Hypothalamus (tissue), 51 donors: ENCODE measurements around the gene UBA52.
"Not testable (repeated sequence)": the region's sequence is repeated elsewhere in the genome, so short reads cannot be mapped to it uniquely, and the experiment has no call there.

ENCODE experiments used
- DNase-seq, 51 donors: peaks; one replicate each; lab custom pipeline; 2025; lab: John Stamatoyannopoulos, UW

The UBA52 gene

DNA sequence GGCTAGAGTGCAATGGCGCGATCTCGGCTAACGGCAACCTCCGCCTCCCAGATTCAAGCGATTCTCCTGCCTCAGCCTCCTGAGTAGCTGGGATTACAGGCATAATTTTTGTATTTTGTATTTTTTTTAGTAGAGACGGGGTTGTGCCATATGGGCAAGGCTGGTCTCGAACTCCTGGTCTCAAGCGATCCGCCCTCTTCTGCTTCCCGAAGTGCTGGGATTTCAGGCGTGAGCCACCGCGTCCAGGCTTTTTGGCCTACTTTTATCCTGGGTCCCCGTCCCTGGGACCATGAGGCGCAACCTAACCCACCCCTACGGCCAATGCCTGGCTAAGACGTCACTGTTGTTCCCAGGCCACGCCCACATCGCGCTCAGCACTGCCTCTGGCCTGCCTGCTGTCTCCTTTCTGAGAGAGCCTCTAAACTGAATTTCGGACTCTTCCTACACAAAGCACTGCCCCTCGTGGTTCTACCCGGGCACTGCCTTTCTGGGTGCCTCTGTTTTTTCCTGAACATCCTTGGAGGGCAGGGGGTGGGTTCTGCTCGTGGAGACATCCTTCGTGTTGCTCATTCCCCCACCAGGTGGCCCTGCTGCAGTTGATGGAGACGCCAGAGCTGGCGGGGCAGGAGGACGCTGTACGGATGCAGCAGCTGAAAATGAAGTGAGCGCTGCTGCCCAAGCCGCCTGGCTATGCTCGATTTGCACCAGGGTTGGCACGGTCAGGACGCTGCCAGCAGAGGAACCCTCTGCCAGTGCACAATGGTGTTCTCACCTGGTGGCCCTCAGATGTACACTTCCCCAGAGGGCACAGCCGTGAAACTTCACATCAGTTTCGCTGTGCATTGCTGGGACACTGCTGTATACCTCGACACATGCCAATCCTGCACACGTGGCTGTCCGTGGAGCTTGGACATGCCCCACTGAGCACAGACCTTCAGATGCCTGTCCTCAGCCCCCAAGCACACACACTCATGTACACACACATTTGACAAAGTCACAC, 18.9 kb downstream of the UBA52 start:
- DNase-seq = peak in 48 of 51 donors; percentile 13 to 89 (median 68)

DNA sequence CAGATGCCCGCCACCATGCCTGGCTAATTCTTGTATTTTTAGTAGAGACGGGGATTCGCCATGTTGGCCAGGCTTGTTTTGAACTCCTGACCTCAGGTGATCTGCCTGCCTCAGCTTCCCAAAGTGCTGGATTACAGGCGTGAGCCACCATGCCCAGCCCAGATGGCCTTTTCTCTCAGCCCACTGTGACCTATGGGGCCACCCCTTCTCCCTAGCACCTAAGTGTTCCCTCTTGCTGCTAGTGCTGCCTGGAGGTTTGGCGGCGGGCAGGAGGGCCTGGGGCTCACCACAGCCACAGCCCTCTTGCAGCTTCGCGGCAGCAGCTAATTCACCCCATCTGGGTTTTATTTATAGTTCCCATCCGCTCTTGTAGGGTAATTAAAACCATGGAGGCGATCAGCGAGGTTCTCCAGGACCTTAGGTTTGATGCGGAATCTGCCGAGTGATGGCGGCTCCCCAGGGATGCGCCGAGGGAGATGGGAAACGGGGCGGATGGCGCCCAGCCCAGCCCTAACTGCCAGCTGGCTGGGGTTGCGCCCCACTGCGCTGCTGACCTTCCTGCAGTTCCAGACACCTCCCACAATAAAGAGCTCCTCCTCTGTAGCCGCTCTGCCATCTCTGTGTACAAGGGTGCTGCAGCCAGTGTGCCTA, 20.2 kb downstream of the UBA52 start:
- DNase-seq = no peak

DNA sequence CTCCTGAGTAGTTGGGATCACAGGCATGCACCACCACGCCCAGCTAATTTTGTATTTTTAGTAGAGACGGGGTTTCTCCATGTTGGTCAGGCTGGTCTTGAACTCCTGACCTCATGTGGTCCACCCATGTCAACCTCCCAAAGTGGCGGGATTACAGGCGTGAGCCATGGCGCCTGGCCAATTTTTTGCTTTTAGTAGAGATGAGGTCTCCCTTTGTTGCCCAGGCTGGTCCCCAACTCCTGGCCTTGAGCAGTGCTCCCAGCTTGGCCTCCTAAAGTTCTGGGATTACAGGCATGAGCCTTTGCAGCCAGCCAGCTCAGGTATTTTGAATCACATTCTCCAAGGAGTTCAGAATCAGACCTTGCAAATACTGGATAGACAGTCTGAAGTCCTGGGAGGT, 21.1 kb downstream of the UBA52 start:
- DNase-seq = not testable (repeated sequence)

DNA sequence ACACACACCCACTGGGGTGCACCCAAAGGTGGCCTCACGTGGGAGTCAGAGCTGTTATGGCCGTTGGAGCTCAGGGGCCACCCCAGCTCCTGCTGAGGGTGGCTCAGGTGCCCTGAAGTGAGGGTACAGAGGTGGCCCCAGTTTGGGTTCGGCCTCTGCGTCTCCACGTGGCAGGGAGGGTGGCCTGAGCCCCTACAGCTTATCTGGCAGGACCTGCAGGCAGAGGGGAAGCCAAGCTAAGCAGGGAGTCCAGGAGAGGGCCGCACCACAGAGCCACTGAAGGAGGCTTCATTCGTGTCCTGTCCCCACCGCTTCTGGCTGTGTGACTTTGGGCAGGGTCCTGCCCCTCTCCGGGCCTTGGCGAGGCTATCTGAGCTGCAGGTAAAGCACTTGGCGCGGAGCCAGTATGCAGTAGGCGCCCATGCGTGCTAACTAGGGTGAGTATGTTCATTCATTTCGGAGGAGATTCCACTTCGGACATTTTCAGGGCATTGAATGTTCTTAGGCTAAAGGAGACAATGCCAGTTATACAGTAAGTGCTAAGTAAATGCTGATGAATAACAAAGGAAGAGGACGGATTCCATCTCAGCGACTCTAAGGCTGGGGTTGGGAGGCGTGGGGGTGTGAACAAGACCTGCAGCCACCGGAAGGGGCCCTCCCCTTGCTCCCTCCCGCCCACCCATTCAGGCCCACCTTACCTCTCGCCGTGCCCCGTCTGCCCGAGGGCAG, 21.9 kb downstream of the UBA52 start:
- peak in 2 of 51 donors; percentile 5 to 6 for DNase-seq

DNA sequence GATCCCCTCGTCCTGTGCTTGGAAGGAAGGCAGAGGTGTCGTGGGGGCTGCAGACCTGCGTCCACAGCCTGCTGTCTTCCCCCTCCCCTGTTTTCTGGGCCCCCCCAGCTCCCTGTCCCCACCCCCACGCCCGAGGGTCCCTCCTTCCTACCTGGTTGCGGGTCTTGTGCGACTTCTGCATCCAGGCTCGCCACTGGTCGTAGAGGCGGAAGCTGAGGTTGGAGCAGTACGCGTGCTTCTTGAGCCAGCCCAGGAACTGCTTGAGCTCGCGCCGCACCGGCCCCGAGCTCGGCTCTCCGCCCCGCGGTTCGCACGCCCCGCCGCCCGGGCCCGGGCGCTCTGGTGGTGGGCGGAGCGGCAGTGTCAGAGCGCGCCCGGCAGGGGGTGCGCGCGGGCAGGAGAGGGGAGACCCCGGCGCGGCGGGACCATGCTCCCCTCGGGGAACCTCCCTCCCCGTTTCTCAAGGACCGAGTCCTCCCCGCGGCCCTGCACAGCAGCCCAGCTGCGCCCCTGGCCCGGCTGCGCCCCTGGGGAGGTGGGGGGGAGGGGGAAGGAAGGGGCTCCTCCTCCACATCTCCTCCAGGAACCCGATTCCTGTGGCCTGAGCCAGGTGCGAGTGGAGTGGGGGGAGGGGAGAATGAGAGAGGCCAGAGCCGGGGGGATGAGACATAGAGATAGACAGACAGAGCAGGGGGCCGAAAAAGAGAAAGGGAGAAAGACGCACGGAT, 22.6 kb downstream of the UBA52 start:
- DNase-seq = peak in 37 of 51 donors; percentile 7 to 70 (median 40)

DNA sequence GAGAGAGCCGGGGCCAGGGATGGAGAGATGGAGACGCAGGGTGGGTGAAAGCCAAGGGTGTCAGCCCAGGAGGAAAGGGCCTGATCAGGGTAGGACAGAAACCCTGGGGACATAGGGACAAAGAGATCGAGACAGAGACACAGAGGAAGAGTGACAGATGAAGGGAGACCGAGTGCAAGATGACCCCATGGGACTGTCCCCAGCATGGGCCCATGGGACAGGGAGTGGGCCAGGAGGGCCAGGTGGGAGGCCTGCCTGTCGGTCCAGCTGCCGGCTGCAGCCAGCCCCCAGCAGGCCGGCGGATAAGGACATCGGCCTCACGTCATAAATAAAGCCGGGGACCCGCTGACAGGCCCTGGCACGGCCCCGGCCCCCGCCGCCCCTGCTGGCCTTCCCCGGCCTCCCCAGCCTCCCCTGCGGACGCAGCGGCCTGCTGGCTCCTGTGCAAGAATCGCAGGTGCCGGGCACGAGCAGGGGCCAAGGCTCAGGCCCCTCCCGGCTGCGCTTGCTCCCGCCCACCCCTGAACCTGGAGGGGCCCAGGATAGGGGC, 23.2 kb downstream of the UBA52 start:
- no peak for DNase-seq

DNA sequence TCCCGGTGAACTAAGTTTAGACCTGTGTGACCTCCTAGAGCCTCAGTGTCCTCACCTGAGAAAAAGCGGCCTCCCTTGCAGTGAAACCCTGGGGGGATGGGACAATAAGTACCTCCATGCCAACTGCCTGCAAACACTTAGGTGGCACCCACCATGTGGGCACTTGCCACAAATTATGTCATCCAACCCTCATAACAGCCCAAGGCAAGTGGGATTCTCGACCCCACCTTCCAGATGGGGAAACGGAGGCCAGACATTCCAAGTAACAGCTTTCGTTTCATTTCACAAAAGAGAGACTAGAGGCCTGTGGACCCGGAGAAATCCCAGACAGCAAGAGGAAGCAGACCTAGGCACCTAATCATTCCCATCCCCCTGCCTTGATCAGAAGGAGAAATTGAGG, 23.8 kb downstream of the UBA52 start:
- DNase-seq = no peak

DNA sequence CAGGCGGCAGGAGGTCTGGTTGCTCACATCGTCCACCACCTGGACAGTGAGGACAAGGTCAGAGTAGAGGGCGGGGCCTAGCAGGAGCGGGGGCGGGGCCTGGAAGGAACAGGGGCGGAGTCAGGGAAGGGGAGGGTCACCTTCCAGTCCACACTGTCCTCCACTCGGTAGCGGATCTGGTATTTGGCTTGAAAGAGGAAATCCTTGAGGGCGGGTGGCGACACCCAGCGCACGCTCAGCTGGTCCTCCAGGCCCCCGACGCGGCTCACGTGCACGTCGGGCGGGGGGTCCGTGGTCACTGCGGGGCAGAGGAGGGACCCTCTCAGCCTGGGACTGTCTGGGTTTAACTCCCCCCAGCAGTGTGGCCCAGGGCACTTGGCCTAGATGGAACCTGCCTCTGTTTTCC, 25.1 kb downstream of the UBA52 start:
- DNase-seq = peak in 3 of 51 donors; percentile 8 to 19 (median 16)

DNA sequence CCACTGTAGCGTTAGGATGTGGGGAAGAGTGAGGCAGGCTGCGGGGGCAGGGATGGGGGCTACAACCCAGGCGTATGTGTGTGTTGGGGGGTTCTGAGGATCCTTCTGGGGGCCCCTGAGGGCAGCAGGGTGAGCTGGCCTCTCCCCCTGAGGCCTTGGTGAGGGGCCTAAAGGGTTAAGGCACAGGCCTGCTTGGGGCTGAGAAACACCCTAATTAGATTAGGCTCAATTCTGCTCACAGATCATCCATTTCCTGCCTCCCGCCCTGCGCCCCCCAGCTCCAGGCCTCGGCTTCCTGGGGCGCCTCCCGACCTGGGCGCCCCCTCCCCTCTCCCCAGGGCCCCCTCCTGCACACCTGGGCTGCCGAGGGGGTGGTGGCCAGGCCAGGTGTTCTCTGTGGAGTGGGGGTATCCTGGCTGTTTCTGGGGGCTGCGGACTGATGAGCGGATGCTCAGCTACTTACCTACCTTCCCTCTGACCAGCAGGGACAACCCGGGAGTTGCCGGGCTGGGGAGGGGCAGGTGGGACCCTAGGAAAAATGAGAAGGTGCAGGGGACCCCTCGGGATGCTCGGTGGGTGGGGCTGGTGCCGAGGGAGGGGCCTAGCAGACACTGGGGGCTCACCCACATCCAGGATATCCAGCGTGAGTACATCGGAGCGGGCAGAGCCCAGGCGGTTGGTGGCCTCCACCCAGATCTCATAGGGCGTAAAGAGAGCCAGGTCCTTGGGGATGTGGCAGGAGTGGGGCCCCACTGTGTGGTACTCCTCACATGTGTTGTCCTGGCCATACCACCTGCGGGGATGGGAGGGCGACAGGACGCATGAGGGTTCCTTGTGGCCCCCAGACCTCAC, 26.4 kb downstream of the UBA52 start:
- no peak for DNase-seq

DNA sequence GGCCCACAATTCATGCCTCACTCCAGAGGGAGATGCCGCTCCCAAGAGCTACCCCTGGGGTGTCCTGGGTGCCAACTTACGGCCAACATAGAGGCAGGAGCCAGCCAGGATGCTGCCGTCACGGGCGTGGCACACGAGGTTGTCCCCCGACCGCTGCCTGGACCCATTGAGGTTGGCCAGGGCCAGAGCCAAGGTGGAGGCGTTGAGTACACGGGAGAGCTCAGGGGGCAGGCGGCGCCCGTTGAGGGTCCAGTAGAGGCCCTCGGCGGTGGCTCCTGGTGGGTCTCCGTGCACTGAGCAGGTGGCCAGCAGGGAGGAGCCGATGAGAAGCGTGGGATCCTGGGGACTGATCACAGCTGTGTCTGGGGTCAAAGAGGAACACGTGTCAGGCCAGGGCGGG, 27.8 kb downstream of the UBA52 start:
- no peak for DNase-seq

DNA sequence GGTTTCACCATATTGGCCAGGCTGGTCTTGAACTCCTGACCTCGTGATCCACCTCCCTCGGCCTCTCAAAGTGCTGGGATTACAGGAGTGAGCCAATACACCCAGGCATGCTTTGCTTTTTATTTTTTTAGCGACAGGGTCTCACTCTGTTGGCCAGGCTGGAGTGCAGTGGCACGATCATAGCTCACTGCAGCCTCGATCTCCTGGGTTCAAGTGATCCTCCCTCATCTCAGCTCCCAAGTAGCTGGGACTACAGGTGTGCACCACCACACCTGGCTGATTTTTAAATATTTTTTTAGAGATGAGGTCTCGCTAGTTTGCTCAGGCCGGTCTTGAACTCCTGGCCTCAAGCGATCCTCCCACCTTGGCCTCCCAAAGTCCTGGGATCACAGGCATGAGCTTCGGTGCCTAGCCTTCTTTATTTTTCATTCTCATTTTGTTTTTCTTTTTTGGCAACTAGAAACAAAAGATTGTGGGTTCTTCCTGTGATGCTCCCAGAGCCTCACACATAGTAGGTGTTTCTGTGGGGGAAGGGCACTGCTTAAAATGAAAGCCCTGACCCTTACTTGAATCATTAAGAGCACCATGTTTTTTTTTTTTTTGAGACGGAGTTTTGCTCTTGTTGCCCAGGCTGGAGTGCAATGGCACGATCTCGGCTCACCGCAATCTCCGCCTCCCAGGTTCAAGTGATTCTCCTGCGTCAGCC, 29.2 kb downstream of the UBA52 start:
- not testable (repeated sequence) for DNase-seq

DNA sequence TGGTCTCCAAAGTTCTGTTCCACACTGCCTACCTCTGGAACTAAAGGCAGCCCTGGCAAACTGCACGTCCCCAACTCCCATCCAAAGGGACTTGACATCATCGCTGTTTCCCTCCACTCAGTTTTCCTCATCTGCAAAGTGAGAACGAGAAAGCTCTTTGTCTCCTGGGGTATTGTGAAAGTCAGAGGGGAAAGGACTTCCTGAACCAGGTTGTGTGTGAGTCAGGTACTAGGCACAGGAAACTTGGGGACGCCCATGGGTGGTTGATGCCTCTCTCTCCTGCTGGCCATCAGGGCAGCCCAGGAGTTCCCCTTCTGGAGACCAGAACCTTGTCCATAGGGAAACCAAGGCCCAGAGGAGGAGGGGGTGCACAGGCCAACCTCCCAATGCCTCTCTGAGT, 30.2 kb downstream of the UBA52 start:
- DNase-seq = no peak

DNA sequence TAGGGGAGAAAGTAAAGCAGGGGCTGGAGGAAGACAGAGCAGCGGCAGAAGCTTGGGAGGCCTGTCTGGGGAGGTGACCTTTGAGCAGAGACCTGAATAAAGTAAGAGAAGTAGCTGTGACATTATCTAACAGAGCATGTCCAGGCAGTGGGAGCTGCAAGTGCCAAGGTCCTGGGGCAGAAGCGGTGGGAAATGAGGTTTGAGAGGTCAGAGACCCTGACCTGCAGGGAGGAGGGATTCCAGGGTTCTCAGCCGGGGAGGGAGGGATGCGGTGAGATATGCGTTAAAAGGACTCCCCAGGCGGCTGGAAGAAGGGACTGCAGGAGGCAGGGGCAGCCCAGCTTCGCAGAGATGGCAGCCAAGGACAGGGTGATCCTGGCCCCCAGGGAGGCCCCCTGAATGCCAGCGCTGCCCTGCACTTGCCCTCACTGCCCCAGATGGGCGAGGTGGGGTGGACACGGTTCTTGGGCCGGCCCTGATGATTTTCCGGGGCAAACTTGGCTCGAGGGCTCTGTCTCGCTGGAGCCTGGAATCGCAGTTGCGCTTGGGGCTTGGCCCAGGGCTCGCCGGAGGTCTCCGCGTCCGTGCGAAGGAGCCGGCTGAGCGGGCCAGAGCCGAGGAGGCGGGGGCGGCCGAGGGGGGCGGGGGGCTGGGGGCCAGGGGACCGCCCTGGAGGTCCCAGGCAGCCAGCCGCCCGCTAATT, 31.7 kb downstream of the UBA52 start:
- DNase-seq = no peak

DNA sequence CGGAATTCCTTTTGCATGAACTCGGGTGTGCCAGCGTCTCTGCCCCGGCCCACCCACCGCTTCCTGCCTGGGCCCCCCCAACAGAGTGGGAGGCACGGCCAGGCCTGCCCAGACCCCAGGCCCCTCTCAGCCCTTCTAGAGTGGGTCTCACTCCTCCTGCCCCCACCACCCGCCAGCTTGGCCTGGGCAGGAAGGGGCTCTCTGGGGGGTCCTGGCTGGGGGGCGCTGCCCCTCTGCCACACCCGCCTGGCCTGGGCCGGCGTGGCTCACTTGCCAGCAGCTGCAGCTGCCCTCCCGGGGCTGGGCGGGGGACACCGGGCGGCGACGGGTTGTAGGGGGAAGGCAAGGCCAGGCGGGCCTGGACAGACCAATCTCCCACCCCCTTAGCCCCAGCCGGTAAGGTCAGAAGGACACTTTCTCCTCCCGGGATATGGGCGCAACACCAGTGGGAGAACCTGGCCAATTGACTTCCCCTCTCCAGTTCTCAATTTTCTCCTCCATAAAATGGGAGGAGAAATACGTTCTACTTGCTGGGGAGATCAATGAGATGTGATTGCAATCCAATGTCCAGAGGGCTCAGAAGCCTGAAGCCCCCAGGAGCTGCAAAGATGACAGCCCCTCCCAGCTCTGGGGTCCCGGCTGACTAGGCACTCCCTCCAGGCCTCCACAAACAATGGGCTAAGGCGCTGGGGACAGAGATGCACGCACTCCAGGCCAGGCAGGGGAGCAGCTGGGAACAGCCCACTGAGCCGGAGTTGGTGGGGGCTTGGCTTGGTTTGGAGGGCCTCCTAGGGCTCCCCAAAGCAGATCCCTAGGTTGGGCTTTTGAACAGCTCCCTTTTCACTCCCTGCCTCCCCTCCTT, 32.5 kb downstream of the UBA52 start:
- no peak for DNase-seq

DNA sequence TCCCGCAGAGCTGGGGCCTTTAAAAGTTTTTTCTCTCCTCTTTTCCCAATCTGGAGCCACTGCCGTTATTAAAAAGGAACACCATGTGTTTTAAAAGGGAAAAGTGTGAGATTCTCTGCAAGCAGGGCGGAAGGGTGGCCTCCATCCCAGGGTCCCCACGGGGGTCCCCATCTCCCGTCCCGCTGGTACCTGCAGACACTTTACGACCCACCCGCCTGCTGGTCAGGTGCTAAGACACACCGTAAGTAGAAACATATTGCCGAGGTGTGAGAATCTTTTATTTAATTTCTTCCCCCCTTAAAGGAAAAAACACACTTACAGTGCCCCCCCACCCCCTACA, 33.1 kb downstream of the UBA52 start:
- no peak for DNase-seq

DNA sequence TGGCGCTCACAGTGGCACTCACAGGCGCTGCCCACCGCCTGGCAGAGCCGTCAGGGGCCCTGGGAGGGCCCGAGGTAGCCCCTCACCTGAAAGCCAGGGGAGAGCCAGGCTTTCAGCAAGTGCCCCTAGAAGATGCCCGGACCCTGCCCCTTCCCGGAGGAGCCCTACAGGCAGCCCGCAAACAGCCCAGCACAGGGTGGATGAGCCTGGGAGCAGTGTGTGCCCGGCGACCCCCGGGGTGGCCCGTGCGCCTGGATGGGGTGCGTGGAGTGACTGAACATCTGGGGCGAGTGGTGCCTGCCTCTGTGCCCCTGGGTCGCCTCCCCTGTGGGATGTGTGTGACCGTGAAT, 33.5 kb downstream of the UBA52 start:
- no peak for DNase-seq
